ENCODE measurements around the gene PAWR.

Gene PAWR

DNA sequence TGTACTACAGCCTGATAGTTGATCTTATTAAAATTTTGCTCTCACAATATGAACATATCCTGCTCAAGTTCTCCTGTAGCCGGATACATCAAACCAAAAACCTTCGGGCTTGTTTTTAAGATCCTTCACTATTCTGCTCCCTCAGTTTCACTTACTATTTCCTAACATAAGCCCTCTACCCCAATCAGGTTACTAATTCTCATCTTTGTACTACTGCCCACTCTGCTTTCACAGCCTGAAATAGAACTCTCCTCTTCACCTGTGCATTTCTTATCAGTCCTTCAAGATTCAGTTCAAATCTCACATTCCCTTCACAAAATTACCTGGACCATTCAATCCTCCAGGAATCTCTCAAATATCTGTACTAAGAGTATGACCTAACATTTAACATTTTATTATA lies 14.2 kb downstream of the PAWR start:
- no peaks in the 10 kb centered on the region for H3K27me3 Mint-ChIP-seq (ENCODE audit: low read depth)
- no peaks in the 10 kb centered on the region for H3K9me3 Mint-ChIP-seq
- no peak overlapping the region for H3K27ac Mint-ChIP-seq
- H3K4me1 Mint-ChIP-seq (ENCODE audit: low read depth) = no peaks in the 10 kb centered on the region
- no peaks in the 10 kb centered on the region for H3K36me3 Mint-ChIP-seq (ENCODE audit: low read depth)
- H3K4me3 Mint-ChIP-seq = no peak overlapping the region

DNA sequence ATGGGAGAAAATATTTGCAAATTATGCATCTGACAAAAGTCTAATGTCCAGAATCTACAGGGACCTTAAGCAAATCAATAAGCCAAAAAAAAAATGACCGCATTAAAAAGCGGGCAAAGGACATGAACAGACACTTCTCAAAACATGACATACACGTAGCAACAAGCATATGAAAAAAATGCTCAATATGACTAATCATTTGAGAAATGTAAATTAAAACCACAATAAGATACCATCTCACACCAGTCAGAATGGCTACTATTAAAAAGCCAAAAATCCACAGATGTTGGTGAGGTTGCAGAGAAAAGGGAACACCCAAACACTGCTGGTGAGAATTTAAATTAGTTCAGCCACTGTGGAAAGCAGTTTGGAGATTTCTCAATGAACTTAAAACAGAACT lies 16.1 kb downstream of the PAWR start:
- Mint-ChIP-seq H3K36me3 (ENCODE audit: low read depth) (no peaks in the 10 kb centered on the region), H3K4me1 (ENCODE audit: low read depth) (no peaks in the 10 kb centered on the region), H3K27me3 (ENCODE audit: low read depth) (no peaks in the 10 kb centered on the region), H3K27ac (no peak overlapping the region), H3K4me3 (no peak overlapping the region), H3K9me3 (no peaks in the 10 kb centered on the region)

DNA sequence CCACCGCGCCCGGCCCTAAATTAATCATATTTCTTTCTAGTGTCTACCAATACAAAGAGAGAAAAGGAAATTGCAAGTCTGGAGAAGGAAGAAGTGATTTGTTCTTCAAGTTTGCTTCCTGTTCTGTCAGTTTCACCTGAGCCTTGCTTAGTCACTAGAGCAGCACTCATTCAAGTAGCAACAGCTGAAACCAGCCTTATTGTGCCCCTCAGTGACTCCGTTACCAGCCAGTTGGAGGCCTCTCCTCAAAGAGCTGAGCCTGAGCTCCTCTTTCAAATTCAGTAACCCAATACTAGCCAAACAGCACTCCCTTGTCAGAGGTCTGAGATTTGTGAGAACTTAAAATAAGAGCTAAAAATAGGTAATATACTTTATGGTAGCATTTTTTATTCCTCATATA lies 17.4 kb downstream of the PAWR start:
- Mint-ChIP-seq H3K4me3 (no peak overlapping the region), H3K9me3 (no peaks in the 10 kb centered on the region), H3K27me3 (ENCODE audit: low read depth) (no peaks in the 10 kb centered on the region), H3K27ac (no peak overlapping the region), H3K4me1 (ENCODE audit: low read depth) (no peaks in the 10 kb centered on the region), H3K36me3 (ENCODE audit: low read depth) (no peaks in the 10 kb centered on the region)

DNA sequence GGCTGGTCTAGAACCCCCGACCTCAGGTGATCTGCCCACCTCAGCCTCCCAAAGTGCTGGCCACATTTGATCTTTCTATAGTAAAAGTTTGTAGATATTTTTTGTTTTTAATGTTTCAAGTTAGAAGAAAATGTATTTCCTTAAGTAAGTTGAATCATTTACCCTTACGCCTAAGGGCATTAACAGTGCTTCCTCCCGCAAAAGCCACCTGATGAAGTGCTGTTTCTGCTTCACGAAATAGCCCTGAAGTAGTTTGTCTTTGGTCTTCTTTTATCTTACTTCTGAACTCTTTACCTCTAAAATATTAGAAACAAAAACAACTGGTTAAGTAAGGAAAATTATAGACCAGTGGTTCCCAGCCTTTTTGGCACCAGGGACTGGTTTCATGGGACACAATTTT lies 22.7 kb downstream of the PAWR start:
- H3K27ac Mint-ChIP-seq = no peak overlapping the region
- H3K4me3 Mint-ChIP-seq = no peak overlapping the region
- H3K4me1 Mint-ChIP-seq (ENCODE audit: low read depth) = no peaks in the 10 kb centered on the region
- no peaks in the 10 kb centered on the region for H3K36me3 Mint-ChIP-seq (ENCODE audit: low read depth)
- no peaks in the 10 kb centered on the region for H3K9me3 Mint-ChIP-seq
- no peaks in the 10 kb centered on the region for H3K27me3 Mint-ChIP-seq (ENCODE audit: low read depth)

DNA sequence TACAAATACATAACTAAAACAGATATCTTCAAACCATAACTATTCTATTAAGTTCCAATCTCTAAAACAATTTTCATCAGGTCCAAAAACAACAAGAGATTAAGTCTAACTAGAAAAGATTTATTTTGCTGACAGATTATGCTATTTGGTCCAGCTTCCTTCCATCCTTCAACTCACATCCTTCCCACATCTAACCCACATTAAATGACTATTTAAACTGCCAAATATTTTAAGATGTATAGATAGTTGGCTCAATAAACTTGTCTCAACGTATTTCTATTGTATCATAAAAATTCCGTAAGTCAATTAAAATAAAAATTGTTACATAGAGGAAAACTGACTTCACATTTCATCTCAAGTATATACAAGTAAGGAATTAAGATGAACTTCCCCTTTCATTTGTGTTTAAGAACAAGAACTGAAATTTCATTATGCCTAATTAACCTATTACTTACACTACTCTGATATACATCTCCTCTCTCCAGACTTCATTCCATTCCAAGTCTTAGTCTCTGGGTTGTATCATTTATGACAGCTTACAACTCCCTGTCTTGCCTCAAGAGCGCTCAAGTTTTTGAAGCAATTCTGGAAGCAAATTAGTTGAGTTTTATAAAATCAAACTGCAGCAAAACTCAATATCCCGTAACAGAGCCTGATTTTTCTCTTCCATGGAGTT lies 25.4 kb downstream of the PAWR start:
- Mint-ChIP-seq H3K27me3 (ENCODE audit: low read depth) (no peaks in the 10 kb centered on the region), H3K4me3 (no peak overlapping the region), H3K36me3 (ENCODE audit: low read depth) (no peaks in the 10 kb centered on the region), H3K9me3 (no peaks in the 10 kb centered on the region), H3K27ac (no peak overlapping the region), H3K4me1 (ENCODE audit: low read depth) (no peaks in the 10 kb centered on the region)

DNA sequence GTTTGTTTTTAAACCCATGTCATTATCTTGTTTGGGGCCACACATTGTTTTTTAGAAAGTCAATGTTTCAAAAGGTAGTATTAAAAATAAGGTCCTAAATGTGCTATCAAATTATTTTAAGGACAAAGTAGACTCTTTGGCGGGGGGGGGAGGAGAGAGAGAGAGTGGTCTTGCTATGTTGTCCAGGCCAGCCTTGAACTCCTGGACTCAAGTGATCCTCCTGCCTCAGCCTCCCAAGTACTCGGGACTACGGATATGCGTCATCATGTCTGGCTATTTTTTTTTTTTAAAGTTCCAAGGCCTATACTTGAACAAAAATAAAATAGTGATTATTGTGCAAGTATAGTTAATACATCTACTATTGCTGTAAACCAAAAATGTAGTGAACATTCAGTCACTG lies 26.2 kb downstream of the PAWR start:
- Mint-ChIP-seq H3K27me3 (ENCODE audit: low read depth) (no peaks in the 10 kb centered on the region), H3K9me3 (no peaks in the 10 kb centered on the region), H3K36me3 (ENCODE audit: low read depth) (no peaks in the 10 kb centered on the region), H3K4me3 (no peak overlapping the region), H3K27ac (no peak overlapping the region), H3K4me1 (ENCODE audit: low read depth) (no peaks in the 10 kb centered on the region)

DNA sequence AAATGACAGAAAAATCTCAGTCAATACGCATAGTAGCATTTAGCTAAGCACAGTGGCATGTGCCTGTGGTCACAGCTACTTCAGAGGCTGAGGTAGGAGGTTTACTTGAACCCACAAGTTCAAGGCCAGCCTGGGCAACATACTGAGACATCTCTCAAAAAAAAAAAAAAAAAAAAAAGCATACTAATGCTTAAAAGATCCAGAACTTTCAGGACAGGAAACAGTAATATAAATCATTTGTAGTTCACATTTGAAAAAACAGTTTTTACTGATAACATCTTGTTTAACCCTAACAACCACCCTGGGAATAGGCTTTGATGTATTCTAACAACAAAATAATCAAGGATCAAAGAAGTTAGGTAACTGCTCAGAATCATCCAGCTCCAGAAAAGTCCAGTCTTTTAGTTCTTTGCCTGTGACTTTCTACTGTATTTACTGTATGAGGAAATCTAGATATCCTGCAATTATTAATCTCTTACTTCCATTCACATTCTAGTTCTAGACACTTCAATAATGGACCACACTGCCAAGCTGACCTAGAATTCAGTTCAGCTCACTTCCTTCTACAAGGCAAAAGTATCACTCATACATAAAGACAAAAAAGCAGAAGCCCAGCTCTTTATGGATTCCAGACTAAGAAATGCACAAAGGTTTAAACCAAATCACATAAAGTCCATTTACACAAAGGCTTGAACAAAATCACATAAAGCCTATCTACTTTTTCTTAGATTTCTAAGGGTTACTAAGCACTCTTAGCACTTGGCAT lies 28.5 kb downstream of the PAWR start:
- Mint-ChIP-seq H3K9me3 (no peaks in the 10 kb centered on the region), H3K27me3 (ENCODE audit: low read depth) (no peaks in the 10 kb centered on the region), H3K4me1 (ENCODE audit: low read depth) (no peaks in the 10 kb centered on the region), H3K36me3 (ENCODE audit: low read depth) (no peaks in the 10 kb centered on the region), H3K4me3 (no peak overlapping the region), H3K27ac (no peak overlapping the region)

DNA sequence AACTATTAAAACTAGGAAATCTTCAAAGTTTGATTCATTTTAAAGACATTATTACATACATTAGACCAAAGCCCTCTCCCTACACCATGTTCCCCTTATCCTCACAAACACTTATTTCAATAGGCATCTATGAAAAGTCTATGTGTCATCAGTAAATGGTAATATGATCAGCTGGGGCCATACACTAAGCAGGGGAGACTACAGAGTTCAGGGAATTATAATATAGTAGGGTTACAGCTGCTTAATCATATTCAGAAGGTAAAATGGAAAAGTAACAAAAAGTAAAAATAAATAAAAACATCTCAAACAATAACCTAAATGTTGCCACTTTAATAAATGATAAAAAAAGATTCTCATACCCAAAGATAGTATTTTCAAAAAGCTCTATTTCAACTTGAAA lies 29.1 kb downstream of the PAWR start:
- no peak overlapping the region for H3K27ac Mint-ChIP-seq
- H3K4me1 Mint-ChIP-seq (ENCODE audit: low read depth) = no peaks in the 10 kb centered on the region
- no peaks in the 10 kb centered on the region for H3K9me3 Mint-ChIP-seq
- no peak overlapping the region for H3K4me3 Mint-ChIP-seq
- no peaks in the 10 kb centered on the region for H3K36me3 Mint-ChIP-seq (ENCODE audit: low read depth)
- no peaks in the 10 kb centered on the region for H3K27me3 Mint-ChIP-seq (ENCODE audit: low read depth)

DNA sequence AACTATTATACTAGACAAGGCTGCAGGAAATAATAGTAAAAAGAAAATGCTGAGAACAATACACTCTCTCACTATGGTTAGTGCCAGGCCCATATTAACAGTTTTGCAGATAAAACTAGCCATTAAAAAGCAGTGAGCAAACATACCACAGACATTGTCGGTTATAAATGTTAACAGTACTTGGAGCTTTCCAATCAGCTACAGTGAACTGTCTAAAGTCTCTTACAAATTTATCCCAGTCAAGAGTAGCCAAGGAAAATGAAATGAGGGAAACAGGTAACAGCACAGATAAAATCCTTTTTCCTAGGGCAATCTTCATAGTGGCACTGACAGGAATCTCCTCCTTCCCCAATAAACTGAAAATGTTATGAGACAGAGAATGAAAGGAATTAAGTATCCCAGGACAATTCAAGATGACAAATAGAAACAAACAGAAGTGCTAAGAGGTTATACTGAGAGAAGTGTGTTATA lies 30.8 kb downstream of the PAWR start:
- H3K27ac Mint-ChIP-seq = no peak overlapping the region
- H3K36me3 Mint-ChIP-seq (ENCODE audit: low read depth) = no peaks in the 10 kb centered on the region
- H3K9me3 Mint-ChIP-seq = no peaks in the 10 kb centered on the region
- no peaks in the 10 kb centered on the region for H3K4me1 Mint-ChIP-seq (ENCODE audit: low read depth)
- H3K27me3 Mint-ChIP-seq (ENCODE audit: low read depth) = no peaks in the 10 kb centered on the region
- H3K4me3 Mint-ChIP-seq = no peak overlapping the region

DNA sequence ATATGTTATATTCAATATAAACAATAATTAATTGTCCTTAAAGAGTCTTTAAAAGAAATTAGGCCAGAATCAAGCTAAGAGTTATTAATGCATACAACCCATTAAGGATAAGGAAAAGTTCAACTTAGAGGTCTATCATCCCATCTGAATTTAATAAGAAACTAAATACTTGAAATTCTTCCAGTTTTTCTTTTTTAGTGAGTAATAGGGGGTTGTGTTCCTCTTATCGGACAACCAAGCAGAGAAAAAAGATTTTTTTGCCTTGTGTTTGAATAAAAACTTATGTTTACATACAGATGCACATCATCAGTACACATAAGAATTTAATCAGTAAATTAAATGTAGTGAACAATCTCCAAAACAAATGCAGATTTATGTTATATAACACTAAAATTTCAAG lies 32.5 kb downstream of the PAWR start:
- H3K4me1 Mint-ChIP-seq (ENCODE audit: low read depth) = no peaks in the 10 kb centered on the region
- no peaks in the 10 kb centered on the region for H3K36me3 Mint-ChIP-seq (ENCODE audit: low read depth)
- H3K9me3 Mint-ChIP-seq = no peaks in the 10 kb centered on the region
- no peaks in the 10 kb centered on the region for H3K27me3 Mint-ChIP-seq (ENCODE audit: low read depth)
- H3K27ac Mint-ChIP-seq = no peak overlapping the region
- no peak overlapping the region for H3K4me3 Mint-ChIP-seq

DNA sequence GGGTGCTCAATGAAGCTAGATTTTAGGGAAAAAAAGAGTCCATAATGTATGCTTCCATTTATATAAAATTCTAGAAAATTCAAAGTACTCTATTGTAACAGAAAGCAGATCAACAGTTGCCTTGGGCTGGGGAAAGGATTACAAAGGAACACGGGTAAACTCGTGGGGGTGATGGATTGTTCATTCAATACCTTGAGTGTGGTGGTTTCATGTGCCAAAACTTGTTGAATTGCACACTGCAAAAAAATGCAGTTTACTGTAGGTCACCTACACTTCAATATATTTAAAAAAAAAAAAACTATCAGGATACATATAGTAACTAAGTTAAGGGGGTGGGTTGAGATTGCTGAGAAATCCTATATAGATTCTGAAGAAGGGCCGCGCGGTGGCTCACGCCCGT lies 33.6 kb downstream of the PAWR start:
- H3K4me1 Mint-ChIP-seq (ENCODE audit: low read depth) = no peaks in the 10 kb centered on the region
- H3K36me3 Mint-ChIP-seq (ENCODE audit: low read depth) = no peaks in the 10 kb centered on the region
- no peak overlapping the region for H3K27ac Mint-ChIP-seq
- H3K9me3 Mint-ChIP-seq = no peaks in the 10 kb centered on the region
- H3K4me3 Mint-ChIP-seq = no peak overlapping the region
- H3K27me3 Mint-ChIP-seq (ENCODE audit: low read depth) = no peaks in the 10 kb centered on the region

DNA sequence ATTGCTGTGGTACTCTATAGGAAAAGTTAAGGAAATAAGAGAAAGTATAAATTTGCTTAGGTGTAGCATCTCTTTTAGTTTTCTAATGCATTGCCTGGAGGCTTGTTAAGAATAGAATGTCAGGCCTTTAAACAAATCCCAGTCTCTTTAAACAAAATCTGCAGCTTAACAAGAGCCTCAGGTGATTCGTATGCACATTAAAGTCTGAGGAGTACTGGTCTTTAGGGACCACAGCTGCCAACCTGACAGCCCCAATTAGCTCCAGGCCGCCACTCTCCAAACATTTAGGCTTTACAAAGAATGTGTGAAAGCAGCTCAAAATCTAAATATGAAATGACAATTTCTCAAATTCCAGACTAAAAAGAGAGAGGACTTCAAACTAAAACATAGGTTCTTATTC lies 35.7 kb downstream of the PAWR start:
- no peaks in the 10 kb centered on the region for H3K4me1 Mint-ChIP-seq (ENCODE audit: low read depth)
- no peak overlapping the region for H3K4me3 Mint-ChIP-seq
- H3K9me3 Mint-ChIP-seq = no peaks in the 10 kb centered on the region
- no peaks in the 10 kb centered on the region for H3K36me3 Mint-ChIP-seq (ENCODE audit: low read depth)
- H3K27me3 Mint-ChIP-seq (ENCODE audit: low read depth) = no peaks in the 10 kb centered on the region
- H3K27ac Mint-ChIP-seq = no peak overlapping the region

DNA sequence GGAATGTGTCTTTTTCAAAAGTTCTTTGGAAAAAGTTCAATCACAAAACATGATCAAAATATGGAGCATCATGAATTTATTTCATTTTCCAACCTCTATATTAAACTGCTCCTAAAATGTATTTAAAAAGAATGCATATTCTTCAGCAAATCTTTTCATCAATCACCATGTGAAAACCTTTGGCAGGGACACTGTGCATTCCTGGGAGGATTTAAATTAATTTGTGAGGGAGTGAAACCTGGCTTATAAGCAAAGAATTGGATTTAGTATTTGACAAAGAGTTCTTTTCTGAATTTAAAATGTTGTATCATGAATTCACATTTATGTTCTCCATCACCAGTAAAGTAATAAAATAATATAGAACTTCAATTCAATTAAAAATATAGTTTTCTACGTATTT lies 38.2 kb downstream of the PAWR start:
- no peaks in the 10 kb centered on the region for H3K9me3 Mint-ChIP-seq
- no peak overlapping the region for H3K27ac Mint-ChIP-seq
- H3K4me1 Mint-ChIP-seq (ENCODE audit: low read depth) = no peaks in the 10 kb centered on the region
- H3K36me3 Mint-ChIP-seq (ENCODE audit: low read depth) = no peaks in the 10 kb centered on the region
- H3K4me3 Mint-ChIP-seq = no peak overlapping the region
- no peaks in the 10 kb centered on the region for H3K27me3 Mint-ChIP-seq (ENCODE audit: low read depth)

DNA sequence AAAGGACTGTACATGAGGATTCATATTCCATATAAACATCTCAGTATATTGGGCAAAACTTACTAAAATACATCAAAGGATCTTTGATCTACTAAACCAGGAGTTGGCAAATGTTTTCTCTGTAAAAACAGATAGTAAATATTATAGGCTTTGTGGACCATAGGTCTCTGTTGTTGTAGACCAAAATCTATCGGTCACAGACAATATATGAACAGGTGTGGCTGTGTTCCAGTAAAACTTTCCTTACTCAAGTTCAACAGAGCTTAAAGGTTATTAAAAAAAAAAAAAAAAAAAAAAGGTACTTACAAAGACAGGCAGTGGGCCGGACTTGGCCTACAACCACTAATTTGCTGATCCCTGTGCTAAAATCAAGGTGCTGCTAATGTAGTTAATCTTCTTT lies 40.3 kb downstream of the PAWR start:
- Mint-ChIP-seq H3K9me3 (no peaks in the 10 kb centered on the region), H3K4me1 (ENCODE audit: low read depth) (no peaks in the 10 kb centered on the region), H3K36me3 (ENCODE audit: low read depth) (no peaks in the 10 kb centered on the region), H3K27ac (no peak overlapping the region), H3K27me3 (ENCODE audit: low read depth) (no peaks in the 10 kb centered on the region), H3K4me3 (no peak overlapping the region)

DNA sequence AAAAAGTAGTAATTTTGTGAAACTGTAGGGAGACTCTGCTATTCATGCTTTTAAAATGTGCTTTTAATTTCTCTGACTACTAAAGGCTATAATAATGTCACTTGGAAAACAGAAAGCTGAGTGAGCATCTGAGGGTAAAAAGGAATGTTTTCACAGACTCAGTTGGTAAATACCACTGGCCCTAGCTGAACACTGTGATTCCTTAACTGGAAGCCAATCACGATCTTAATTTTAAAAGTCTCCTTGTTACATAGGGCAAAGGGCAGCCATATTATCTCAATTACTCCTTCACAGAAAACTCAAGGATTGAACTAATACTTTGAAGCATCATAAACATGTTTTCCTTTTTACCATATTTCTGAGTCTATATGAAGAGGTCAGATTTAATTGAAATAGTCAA lies 41.9 kb downstream of the PAWR start:
- Mint-ChIP-seq H3K27me3 (ENCODE audit: low read depth) (no peaks in the 10 kb centered on the region), H3K36me3 (ENCODE audit: low read depth) (no peaks in the 10 kb centered on the region), H3K27ac (no peak overlapping the region), H3K4me3 (no peak overlapping the region), H3K4me1 (ENCODE audit: low read depth) (no peaks in the 10 kb centered on the region), H3K9me3 (no peaks in the 10 kb centered on the region)
